Measurements from ENCODE around the gene DNAJA3. TPM values are rescaled to one million over a fixed set of nuclear protein-coding genes. Genes with fewer than 3 reads are reported as not detected.

DNAJA3 gene
- total RNA-seq, 4 donors from 2014 or later, result 24.8 to 42.4 (median 31.8) TPM

DNA sequence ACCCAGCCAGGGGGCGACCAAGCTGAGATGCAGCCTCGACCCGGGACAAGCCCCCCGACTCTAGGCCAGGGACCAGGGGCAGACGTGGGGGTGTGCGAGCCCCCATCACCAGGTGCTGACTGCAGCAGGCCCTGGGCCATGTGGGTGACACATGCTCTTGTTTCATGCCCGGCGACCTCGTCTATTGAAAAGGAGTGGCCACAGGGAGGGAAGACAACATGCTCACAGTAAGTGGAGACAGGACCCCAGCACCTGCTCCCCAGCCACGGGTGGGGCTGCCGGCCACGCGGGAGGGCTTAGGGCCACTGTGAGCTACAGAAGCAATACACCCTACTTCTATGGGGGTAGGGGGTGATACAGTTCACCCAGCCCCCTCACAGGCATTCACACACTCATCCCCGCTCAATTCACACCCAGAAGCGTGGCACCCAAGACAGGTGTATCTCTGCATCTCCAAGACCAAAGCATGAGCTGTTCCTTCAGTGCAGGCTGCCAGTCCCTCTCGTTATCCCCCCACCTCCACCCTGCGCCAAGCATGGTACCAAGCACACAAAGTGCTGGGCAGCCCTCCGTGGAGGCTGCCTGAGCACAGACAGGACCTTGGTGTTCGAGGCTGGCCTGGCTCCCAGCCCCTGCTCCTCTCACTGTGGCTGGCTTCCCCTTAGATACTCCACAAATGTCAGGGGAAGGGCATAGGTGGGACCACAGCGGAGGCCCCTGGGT lies 40.4 kb upstream of the DNAJA3 start:
- TF ChIP-seq, protein P1, sequence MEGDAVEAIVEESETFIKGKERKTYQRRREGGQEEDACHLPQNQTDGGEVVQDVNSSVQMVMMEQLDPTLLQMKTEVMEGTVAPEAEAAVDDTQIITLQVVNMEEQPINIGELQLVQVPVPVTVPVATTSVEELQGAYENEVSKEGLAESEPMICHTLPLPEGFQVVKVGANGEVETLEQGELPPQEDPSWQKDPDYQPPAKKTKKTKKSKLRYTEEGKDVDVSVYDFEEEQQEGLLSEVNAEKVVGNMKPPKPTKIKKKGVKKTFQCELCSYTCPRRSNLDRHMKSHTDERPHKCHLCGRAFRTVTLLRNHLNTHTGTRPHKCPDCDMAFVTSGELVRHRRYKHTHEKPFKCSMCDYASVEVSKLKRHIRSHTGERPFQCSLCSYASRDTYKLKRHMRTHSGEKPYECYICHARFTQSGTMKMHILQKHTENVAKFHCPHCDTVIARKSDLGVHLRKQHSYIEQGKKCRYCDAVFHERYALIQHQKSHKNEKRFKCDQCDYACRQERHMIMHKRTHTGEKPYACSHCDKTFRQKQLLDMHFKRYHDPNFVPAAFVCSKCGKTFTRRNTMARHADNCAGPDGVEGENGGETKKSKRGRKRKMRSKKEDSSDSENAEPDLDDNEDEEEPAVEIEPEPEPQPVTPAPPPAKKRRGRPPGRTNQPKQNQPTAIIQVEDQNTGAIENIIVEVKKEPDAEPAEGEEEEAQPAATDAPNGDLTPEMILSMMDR (IDR thresholded peaks at IDR 0.05; ENCODE audit: low read depth), result no peak

DNA sequence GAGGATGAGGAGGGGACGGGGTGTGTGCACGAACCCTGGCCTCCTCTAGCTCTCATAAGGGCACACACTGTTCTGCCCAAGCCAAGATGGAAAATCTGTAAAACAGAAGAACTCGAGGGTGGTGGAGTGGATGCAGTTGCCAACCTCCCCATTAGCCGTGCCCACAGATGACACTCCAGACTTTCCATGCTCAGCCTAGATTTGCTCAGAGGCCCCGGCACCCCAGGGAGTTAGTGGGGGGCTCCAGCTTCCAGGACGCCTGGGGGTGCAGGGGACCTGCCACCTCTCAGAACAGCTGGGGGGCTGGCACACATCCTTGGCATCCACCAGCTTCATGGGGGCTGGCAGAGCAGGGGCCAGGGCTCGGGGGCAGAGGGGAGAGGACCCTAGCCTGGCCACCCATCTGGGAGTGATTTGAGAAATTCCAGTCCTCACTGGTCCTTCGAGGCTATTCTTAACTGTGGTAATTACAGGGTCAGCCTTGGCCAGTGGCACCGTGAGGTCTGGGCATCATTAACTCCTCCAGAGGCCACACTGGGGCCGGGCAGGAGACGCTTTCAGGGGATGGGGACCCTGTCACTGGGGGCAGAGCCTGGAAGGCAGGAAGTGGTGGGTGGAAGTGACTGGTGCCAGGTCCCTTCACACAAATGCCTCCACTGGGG lies 39.7 kb upstream of the DNAJA3 start:
- TF ChIP-seq, protein P1 (IDR thresholded peaks at IDR 0.05; ENCODE audit: low read depth), result no peak

DNA sequence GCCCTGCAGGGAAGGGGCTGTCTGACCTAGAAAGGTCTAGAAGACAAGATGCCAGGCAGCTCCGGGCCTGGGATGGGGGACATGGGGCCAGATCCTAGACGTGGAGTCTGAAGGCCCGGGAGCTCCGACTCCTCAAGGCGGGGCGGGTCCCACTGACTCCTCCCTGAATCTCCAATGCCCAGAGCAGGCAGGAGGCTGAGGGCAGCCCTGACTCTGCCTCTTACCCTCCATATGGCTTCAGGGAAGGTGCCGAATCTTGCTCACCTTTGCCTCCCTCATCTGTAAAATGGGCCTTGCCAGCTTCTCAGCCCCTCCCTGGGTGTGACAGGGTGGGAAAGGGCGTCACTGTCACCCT lies 39.2 kb upstream of the DNAJA3 start:
- TF ChIP-seq, protein P1 (IDR thresholded peaks at IDR 0.05; ENCODE audit: low read depth), result no peak

DNA sequence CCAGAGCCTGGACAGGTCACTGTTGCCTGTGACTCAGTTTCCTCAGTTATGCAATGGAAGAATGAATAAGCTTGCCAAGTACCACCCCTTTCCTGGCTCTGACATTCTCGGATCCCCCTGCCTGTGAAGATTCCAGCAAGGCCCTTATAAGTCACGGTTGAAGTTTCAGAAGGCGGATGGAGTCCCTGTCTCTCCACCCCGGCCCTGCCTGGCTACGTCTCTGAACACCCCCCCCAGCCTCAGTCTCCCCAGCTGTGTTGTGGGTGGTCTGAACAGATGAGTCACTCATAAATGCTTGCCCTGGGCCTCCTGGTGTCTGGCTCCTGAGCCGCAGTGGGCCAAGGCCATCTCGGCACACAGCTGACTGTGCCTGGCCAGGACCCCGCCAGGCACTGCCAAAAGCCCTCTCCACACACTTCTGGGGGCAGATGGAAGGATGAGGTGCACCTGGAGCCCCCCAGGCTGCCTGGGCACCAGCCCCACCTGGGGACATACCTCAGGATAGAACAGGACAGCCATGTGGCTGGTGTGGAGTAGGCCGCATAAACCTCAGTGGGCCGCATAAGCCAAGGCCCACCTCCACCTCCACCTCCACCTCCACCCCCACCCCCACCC lies 38.6 kb upstream of the DNAJA3 start:
- TF ChIP-seq, protein P1 (IDR thresholded peaks at IDR 0.05; ENCODE audit: low read depth), result no peak

DNA sequence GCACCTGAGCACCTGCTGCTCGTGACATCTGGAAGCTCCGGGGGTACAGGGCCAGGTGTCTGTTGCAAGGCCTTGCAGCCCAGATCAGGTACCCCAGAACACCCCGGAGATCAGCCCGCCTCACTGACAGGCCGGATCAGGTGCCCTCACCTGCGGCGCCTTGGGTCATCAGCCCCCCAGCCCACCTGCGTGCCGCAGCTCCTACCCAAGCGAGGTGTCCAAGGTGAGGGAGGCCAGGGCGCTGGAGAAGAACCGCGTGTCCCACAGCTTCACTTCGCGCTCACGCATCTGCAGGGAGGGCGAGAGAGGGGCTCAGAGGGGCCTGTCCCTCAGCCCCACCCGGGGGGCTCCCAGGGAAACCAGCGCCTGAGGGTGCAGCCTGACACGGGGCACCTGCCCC lies 37.9 kb upstream of the DNAJA3 start:
- TF ChIP-seq, protein P1 (IDR thresholded peaks at IDR 0.05; ENCODE audit: low read depth), result no peak

DNA sequence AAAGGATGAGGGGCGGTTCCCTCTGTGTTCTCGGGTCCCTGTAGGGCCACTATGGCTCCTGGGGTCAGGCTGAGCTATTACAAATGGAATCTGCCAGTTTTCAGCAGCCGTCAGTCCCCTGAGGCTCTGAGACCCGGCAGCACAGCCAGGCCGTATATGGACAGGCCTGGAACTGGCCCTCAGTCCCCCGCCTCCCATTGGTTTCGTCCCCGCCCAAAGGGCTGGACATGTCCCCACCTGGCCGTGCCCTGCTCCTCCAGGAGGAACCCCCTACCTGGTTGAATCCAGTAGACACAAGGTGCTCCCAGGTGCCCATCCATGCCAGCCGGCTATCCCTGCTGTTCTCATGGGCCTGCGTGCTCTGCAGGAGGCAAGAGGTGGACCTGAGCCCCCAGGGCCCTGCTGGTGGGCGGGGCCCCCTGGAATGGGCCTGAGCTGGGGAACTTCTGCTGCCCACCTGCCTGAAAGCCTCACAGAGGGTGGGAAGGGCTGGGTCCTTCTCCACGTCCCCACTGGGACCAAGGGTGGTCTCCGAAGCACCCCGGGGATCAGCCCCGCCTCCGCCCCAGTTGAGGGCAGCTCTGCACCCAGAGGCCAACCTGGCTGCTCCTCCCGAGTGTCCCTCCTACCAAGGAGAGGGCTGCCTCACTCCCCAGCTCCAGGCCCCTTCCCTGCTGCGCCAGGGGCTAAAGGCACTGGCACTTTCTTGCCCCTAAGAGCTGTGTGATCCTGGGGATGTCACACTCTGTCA lies 37.2 kb upstream of the DNAJA3 start:
- TF ChIP-seq, protein P1 (IDR thresholded peaks at IDR 0.05; ENCODE audit: low read depth), result no peak
